ENCODE measurements around the gene ATXN10. TPM values are rescaled to one million over a fixed set of nuclear protein-coding genes. Genes with fewer than 3 reads are reported as not detected.
"Not testable (repeated sequence)": the region's sequence is repeated elsewhere in the genome, so short reads cannot be mapped to it uniquely, and the experiment has no call there.

Gene ATXN10
- total and polyA plus RNA-seq, 2 experiments from 2014 or later = 109 to 216 TPM

DNA sequence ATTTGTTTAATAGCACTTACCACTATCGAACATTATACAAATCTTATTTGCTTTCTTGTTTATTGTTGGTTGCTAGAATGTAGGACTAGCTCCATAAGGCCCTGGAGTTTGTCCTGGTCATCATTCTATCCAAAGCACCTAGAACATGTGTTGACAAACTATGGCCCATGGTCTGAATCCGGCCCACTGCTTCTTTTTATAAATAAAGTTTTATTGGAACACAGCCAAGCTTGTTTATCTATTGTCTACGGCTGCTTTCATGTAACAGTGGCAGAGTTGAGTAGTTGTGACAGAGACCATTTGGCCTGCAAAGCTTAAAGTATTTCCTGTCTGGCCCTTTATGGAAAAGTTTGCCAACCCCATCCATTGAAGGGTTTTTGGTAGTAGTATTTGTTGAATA is 38.8 kb downstream of the ATXN10 start:
- Histone ChIP-seq H2AFZ (no peak overlapping the region), H3K27me3 (replicated peaks; ENCODE audit: insufficient read depth) (no peaks in the 10 kb centered on the region), H3K4me2 (ENCODE audit: unreplicated experiment) (peak overlapping the region; percentile 70), H3K9ac (peak overlapping the region; percentile 33), H3K4me1 (ENCODE audit: insufficient read depth) (peaks cover 35% of the 10 kb centered on the region), H3K9me3 (ENCODE audit: low read depth) (no peaks in the 10 kb centered on the region), H4K20me1 (ENCODE audit: insufficient read depth) (peaks cover 10% of the 10 kb centered on the region; the same call in 1 of the 2 replicates), H3K27ac (peak overlapping the region; percentile 81), H3F3A (ENCODE audit: insufficient read depth) (peaks cover 46% of the 10 kb centered on the region), H3K9me2 (ENCODE audit: insufficient read depth) (no peaks in the 10 kb centered on the region), H3K36me3 (ENCODE audit: low read depth) (0 out of 2 replicates have a peak, but pooled peaks cover 7% of the 10 kb centered on the region), H3K4me3 (peak overlapping the region; percentile 29), H3K79me2 (ENCODE audit: insufficient read depth) (peaks cover 87% of the 10 kb centered on the region)
- 93 to 95% methylated on average over 3 of the region's 3 CpGs for WGBS, 2 experiments (ENCODE audit: low coverage in 1 of 2, low lambda C conversion rate in 2 of 2, missing lambda C conversion rate in 2 of 2)
- no peak for DNase-seq
- in situ Hi-C loops (cut with MboI) = no loop called here
- no peak for TF ChIP-seq EZH2phosphoT487 (IDR thresholded peaks at IDR 0.05; ENCODE audit: insufficient read depth, low read depth)
- no peak for TF ChIP-seq EZH2 (IDR thresholded peaks at IDR 0.05; ENCODE audit: insufficient read depth, poor library complexity, severe bottlenecking)

DNA sequence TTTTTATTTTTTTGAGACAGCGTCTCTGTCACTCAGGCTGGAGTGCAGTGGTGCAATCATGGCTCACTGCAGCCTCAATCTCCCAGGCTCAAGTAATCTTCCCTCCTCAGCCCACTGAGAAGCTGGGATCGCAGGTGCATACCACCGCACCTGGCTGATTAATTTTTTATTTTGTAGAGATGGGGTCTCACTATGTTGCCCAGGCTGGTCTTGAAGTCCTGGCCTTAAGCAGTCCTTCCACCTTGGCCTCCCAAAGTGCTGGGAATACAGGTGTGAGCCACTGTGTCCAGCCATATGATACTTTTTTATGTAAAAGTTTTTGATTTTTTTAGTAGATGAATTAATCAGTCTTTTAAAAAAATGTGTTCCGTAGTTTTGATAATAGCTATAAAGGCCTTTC is 42.8 kb downstream of the ATXN10 start:
- H3K9me3 ChIP-seq (ENCODE audit: low read depth); in situ Hi-C loops (cut with MboI); H3K4me3 ChIP-seq; H3K27me3 ChIP-seq (replicated peaks; ENCODE audit: insufficient read depth); DNase-seq; H3K4me2 ChIP-seq (ENCODE audit: unreplicated experiment); H3K9me2 ChIP-seq (ENCODE audit: insufficient read depth); H3K27ac ChIP-seq; H3K9ac ChIP-seq; H2AFZ ChIP-seq: not testable (repeated sequence)
- Histone ChIP-seq H3K4me1 (ENCODE audit: insufficient read depth) (peaks cover 44% of the 10 kb centered on the region), H3K79me2 (ENCODE audit: insufficient read depth) (peaks cover 89% of the 10 kb centered on the region), H3K36me3 (ENCODE audit: low read depth) (0 out of 2 replicates have a peak, but pooled peaks cover 18% of the 10 kb centered on the region), H4K20me1 (ENCODE audit: insufficient read depth) (peaks cover 15% of the 10 kb centered on the region; the same call in 1 of the 2 replicates), H3F3A (ENCODE audit: insufficient read depth) (peaks cover 55% of the 10 kb centered on the region)
- WGBS, 2 experiments (ENCODE audit: low coverage in 1 of 2, low lambda C conversion rate in 2 of 2, missing lambda C conversion rate in 2 of 2) = 97 to 98% methylated on average over 4 of the region's 4 CpGs

DNA sequence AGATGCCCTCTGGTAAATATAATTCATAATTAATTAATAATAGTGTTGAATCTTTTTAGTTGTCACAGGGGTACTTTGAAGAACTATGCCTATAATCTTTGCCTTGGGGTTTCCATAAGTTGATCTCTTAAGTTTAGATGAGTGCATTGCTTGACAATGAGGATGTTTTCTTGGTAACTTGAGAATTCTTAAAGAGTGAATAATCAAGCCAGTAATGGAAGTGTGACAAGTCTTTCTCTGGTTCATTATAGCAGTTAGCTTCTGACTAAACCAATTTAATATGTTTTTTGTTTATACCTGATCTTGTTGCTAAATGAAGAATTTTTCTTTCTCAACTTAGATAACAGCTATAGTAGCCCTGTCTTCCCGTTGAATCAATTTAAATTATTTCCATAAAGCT is 46.2 kb downstream of the ATXN10 start:
- no peaks in the 10 kb centered on the region for H3K9me2 ChIP-seq (ENCODE audit: insufficient read depth)
- H2AFZ ChIP-seq = no peak overlapping the region
- peaks cover 93% of the 10 kb centered on the region for H3K79me2 ChIP-seq (ENCODE audit: insufficient read depth)
- no peaks in the 10 kb centered on the region for H3K27me3 ChIP-seq (replicated peaks; ENCODE audit: insufficient read depth)
- H3K9me3 ChIP-seq (ENCODE audit: low read depth) = no peaks in the 10 kb centered on the region
- 8 to 13% methylated on average over 1 of the region's 1 CpG for WGBS, 2 experiments (ENCODE audit: low coverage in 1 of 2, low lambda C conversion rate in 2 of 2, missing lambda C conversion rate in 2 of 2)
- peak overlapping the region; percentile 49 for H3K9ac ChIP-seq
- no peak for TF ChIP-seq EZH2 (IDR thresholded peaks at IDR 0.05; ENCODE audit: insufficient read depth, poor library complexity, severe bottlenecking)
- TF ChIP-seq EZH2phosphoT487 (IDR thresholded peaks at IDR 0.05; ENCODE audit: insufficient read depth, low read depth) = no peak
- in situ Hi-C loops (cut with MboI) = no loop called here
- peak overlapping the region; percentile 50 for H3K4me2 ChIP-seq (ENCODE audit: unreplicated experiment)
- H4K20me1 ChIP-seq (ENCODE audit: insufficient read depth) = peaks cover 5% of the 10 kb centered on the region; the same call in 1 of the 2 replicates
- peaks cover 32% of the 10 kb centered on the region for H3F3A ChIP-seq (ENCODE audit: insufficient read depth)
- H3K36me3 ChIP-seq (ENCODE audit: low read depth) = peaks cover 29% of the 10 kb centered on the region
- H3K4me3 ChIP-seq = no peak overlapping the region
- DNase-seq = peak; percentile 84
- H3K4me1 ChIP-seq (ENCODE audit: insufficient read depth) = peaks cover 35% of the 10 kb centered on the region
- H3K27ac ChIP-seq = peak overlapping the region; percentile 73

DNA sequence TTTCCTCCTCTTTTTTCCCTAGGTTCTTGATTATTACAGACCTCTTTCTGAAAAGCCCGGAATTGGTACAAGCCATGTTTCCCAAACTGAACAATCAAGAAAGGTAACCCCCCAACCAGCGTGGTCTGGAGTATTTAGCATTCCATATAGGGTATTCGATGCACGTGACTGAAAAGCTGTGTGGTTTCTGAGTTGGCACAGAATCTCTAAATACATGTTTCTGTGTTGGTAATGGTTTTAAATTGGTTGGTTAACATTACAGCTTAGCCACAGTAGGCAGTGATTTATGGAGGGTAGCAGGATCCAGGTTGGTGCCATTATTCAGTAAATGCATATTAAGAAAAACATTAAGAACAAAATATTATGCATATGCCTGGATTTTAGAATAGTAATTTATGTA is 46.8 kb downstream of the ATXN10 start:
- Histone ChIP-seq H4K20me1 (ENCODE audit: insufficient read depth) (0 out of 2 replicates have a peak, but pooled peaks cover 5% of the 10 kb centered on the region), H2AFZ (no peak overlapping the region), H3K79me2 (ENCODE audit: insufficient read depth) (peaks cover 93% of the 10 kb centered on the region), H3K27ac (peak overlapping the region; percentile 73), H3K9ac (peak overlapping the region; percentile 49), H3K9me2 (ENCODE audit: insufficient read depth) (no peaks in the 10 kb centered on the region), H3K9me3 (ENCODE audit: low read depth) (no peaks in the 10 kb centered on the region), H3F3A (ENCODE audit: insufficient read depth) (peaks cover 32% of the 10 kb centered on the region), H3K27me3 (replicated peaks; ENCODE audit: insufficient read depth) (no peaks in the 10 kb centered on the region), H3K4me3 (no peak overlapping the region), H3K36me3 (ENCODE audit: low read depth) (peaks cover 23% of the 10 kb centered on the region), H3K4me1 (ENCODE audit: insufficient read depth) (peaks cover 35% of the 10 kb centered on the region), H3K4me2 (ENCODE audit: unreplicated experiment) (peak overlapping the region; percentile 50)
- in situ Hi-C loops (cut with MboI) = no loop called here
- DNase-seq = no peak
- TF ChIP-seq EZH2phosphoT487 (IDR thresholded peaks at IDR 0.05; ENCODE audit: insufficient read depth, low read depth) = no peak
- TF ChIP-seq EZH2 (IDR thresholded peaks at IDR 0.05; ENCODE audit: insufficient read depth, poor library complexity, severe bottlenecking) = no peak
- 83 to 88% methylated on average over 4 of the region's 4 CpGs for WGBS, 2 experiments (ENCODE audit: low coverage in 1 of 2, low lambda C conversion rate in 2 of 2, missing lambda C conversion rate in 2 of 2)
